Bronchial epithelial cell (primary cell): ENCODE measurements around the gene DEFB114. TPM values are rescaled to one million over a fixed set of nuclear protein-coding genes. Genes with fewer than 3 reads are reported as not detected.

Experiments
- DNase-seq: peaks from one replicate; pipeline ENCODE4 v3.0.0-alpha.2; 2010; ENCODE audit warnings: low read depth
- FAIRE-seq: peaks from 2 replicates; lab custom pipeline; 2011; peaks lifted over from hg19 to GRCh38; lab: Jason Lieb, UNC
- H3K27me3 ChIP-seq: 2 replicates; pipeline ENCODE4 v1.5.1; 2011; ENCODE audit warnings: low read length; ENCODE audit not compliant: control insufficient read depth, insufficient read depth
- H3K36me3 ChIP-seq: 2 replicates; pipeline ENCODE4 v1.5.1; 2011; ENCODE audit warnings: low read length; ENCODE audit not compliant: control insufficient read depth, insufficient read depth
- H3K4me3 ChIP-seq: 2 replicates; pipeline ENCODE4 v1.5.1; 2011; ENCODE audit warnings: mild to moderate bottlenecking, low read depth, low read length, control low read depth
- total RNA-seq: library from RNA; depleted of rRNA; stranded (reverse); fragments of >200 nt; gene quantifications from 2 replicates; pipeline ENCODE4 v1.2.1, GENCODE V29; 2014
- TF ChIP-seq, protein P1 (sequence below): IDR thresholded peaks from 2 replicates; pipeline ENCODE4 v1.5.1; 2011; ENCODE audit warnings: mild to moderate bottlenecking, moderate library complexity, low read length, control low read depth, inconsistent platforms; ENCODE audit not compliant: insufficient read depth, severe bottlenecking

Gene DEFB114
- total RNA-seq, 1 donor from 2014 or later: not detected

DNA sequence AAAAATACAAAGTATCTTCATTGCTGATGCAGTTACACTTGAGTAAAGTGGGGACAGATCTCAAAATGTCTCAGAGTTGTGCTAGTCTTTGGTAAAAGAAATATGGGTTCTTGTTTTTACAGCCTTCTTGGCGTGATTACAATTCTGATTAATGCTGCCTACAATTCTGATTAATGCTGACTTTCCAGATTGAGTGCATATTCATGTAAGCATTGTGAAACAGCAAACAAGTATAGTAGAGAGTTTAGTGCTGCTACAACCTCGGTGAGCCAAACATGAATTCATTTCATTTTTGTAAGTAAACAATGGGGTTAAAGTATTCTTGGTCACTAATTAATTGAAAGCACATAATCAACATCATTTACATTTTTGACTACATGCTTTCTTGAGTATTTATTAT, 5.6 kb upstream of the DEFB114 start, which contains the start of gene DEFB113:
Gene DEFB113, minus strand, starts transcription at position 21 of the 400 bp plus-strand sequence. Its CDS starts 0 bp downstream, at position 21.
- TF ChIP-seq, protein P1, sequence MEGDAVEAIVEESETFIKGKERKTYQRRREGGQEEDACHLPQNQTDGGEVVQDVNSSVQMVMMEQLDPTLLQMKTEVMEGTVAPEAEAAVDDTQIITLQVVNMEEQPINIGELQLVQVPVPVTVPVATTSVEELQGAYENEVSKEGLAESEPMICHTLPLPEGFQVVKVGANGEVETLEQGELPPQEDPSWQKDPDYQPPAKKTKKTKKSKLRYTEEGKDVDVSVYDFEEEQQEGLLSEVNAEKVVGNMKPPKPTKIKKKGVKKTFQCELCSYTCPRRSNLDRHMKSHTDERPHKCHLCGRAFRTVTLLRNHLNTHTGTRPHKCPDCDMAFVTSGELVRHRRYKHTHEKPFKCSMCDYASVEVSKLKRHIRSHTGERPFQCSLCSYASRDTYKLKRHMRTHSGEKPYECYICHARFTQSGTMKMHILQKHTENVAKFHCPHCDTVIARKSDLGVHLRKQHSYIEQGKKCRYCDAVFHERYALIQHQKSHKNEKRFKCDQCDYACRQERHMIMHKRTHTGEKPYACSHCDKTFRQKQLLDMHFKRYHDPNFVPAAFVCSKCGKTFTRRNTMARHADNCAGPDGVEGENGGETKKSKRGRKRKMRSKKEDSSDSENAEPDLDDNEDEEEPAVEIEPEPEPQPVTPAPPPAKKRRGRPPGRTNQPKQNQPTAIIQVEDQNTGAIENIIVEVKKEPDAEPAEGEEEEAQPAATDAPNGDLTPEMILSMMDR: no peak
- Histone ChIP-seq H3K27me3 (no peaks in the 10 kb centered on the region), H3K4me3 (no peak within 1 kb of the TSS), H3K36me3 (no peaks in the 10 kb centered on the region)
- DNase-seq (peak; percentile 53), FAIRE-seq (no peak)

DNA sequence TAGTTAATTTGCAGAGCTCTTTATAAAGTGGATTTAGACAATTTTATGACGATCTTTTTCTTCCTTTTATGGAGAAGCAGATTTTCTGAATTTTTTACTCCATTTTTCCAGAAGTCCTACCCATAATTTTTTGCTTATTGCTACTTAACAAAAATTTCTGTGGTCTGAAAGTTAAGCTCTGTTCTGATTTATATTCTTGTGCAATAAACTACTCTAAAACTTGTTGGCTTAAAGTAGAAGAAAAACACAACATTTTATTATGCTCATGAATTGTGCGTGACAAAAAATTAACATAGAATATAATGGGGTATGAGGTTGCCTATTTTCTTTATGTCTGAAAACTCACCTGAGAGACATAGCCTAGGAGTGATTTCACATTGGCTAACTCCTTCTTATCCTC, 2.9 kb upstream of the DEFB114 start:
- FAIRE-seq (no peak), DNase-seq (no peak)
- H3K4me3 ChIP-seq: no peak overlapping the region

DNA sequence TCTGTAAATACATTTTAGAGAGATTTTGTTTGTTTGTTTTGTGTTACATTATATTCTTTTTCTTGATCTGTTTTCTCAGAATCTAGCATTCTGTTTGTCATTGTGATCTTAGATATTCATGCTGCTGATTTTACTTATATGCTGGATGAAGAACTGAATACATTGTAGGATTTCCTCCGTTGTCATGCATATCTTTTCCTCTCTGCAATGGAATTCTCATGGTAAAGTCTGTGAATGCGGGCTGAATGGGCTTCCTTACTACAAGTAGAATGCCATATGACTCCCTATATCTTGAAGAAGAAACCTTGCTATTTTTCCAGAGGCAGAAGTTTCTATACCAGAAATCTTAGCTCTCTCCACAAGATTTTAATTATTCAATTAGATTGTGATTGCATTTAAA, 2.4 kb upstream of the DEFB114 start:
- no peaks in the 10 kb centered on the region for H3K27me3 ChIP-seq
- H3K36me3 ChIP-seq: no peaks in the 10 kb centered on the region
- TF ChIP-seq, protein P1: no peak
- FAIRE-seq: no peak
- DNase-seq: no peak
- H3K4me3 ChIP-seq: no peak overlapping the region

More for the DNA sequence above, 2.9 kb upstream of the DEFB114 start:
- Histone ChIP-seq H3K27me3 (no peaks in the 10 kb centered on the region), H3K36me3 (no peaks in the 10 kb centered on the region)
- TF ChIP-seq, protein P1: no peak

DNA sequence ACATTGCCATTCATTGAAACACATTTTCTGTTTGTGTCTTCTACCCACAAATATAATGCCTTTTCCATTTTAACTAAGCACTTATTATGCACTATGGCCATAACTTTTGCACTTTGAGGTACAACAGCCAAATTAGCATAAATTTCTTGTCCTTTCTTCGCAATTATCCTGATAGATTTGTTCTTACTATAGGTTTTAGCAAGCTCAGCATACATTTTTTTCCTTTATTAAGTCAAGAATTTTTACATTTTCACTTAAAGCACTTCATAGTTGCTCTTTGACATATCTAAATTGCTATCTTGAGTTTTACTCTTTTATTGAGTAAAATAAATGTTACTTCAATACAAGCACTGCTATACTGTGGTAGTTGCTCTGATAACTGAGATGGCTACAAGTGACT, 5.8 kb downstream of the DEFB114 start:
- DNase-seq: no peak
- FAIRE-seq: no peak

DNA sequence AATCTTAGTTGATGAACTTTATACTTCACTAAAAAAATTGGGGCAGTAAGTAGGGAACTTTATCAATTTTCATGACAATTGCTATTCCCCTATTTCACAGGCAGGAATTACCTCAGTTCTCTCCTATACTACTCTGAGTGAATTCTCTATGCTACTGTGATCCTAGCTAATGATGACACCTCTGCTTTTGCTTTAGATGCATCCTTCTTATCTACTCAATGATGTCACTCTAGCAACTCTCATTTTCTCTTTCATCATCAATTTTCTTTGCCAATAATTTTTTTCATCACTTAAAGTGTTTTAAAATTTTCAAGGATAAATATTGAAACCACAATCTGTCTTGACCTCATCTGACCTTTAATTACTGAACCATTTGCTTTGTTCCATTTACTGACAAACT, 8.1 kb downstream of the DEFB114 start:
- FAIRE-seq: no peak
- TF ChIP-seq, protein P1: no peak
- H3K4me3 ChIP-seq: no peak overlapping the region

More for the DNA sequence above, 5.8 kb downstream of the DEFB114 start:
- Histone ChIP-seq H3K36me3 (no peaks in the 10 kb centered on the region), H3K27me3 (no peaks in the 10 kb centered on the region), H3K4me3 (no peak overlapping the region)
- TF ChIP-seq, protein P1: no peak

DNA sequence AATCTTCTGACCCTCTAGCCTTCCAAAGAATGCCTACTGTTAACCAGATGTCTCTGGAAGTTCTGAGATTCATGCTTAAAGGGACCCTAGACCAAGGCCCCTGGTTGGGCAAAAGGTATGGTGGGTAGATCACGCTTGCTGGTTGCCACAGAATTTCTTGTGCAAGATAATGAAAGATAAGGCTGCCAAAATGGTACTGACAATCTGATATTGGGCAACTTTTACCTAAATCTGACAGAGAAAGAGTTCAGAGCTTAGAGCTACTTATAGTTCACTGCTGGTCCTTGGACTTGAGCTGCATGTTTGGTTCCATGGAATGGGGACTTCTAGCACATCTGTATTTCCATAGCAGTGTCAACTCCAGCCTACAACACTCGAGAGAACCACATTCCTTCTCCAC, 12.0 kb downstream of the DEFB114 start:
- TF ChIP-seq, protein P1: no peak
- Histone ChIP-seq H3K36me3 (no peaks in the 10 kb centered on the region), H3K27me3 (no peaks in the 10 kb centered on the region), H3K4me3 (no peak overlapping the region)
- no peak for FAIRE-seq
- DNase-seq: no peak

More for the DNA sequence above, 8.1 kb downstream of the DEFB114 start:
- Histone ChIP-seq H3K36me3 (no peaks in the 10 kb centered on the region), H3K27me3 (no peaks in the 10 kb centered on the region)
- no peak for DNase-seq
